ENCODE measurements around the gene DAPK2.

The DAPK2 gene

GRCh38 chr15:64023220-64023619 is 23.1 kb downstream of the DAPK2 start:
- no peak for DNase-seq (ENCODE audit: low spot score)

DNA sequence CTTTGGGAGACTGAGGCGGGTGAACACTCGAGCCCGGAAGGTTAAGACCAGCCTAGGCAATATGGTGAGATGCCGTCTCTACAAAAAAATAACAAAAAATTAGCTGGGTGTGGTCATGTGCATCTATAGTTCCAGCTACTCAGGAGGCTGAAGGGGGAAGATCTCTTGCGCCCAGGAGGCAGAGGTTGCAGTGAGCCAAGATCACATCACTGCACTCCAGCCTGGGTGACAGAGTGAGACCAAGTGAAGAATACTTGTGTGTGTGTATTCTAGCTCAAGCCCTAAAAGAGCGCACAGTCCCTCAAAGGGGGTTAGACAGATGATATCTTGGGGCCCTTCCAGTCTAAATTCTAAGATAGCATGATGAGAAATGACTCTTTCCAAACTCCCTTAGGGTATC is 23.7 kb downstream of the DAPK2 start:
- DNase-seq (ENCODE audit: low spot score): no peak

DNA sequence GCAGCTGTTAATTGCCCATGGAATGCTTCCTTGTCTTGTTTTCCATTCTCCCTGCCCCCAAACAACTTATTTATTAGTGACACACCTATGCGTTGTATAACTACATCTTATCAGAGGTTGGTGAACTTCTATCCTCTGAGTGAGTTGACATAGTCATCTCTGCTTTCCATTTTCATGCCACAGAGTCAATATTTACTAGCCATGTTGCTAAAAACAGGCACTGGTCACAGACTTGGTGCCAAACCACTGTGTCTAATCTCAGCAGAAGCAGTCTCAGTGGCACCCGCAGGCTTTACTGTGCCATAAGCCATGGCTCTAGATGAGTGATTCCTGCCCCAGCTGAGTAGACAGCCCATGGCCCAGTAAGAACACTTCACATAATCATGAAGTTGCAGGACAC is 26.5 kb downstream of the DAPK2 start:
- no peak for DNase-seq (ENCODE audit: low spot score)

- no peak for DNase-seq (ENCODE audit: low spot score)
These were observed 28.6 kb downstream of the DAPK2 start for GRCh38 chr15:64017591-64018163.

- DNase-seq (ENCODE audit: low spot score): no peak
These were observed 29.1 kb downstream of the DAPK2 start for GRCh38 chr15:64017082-64017588.

DNA sequence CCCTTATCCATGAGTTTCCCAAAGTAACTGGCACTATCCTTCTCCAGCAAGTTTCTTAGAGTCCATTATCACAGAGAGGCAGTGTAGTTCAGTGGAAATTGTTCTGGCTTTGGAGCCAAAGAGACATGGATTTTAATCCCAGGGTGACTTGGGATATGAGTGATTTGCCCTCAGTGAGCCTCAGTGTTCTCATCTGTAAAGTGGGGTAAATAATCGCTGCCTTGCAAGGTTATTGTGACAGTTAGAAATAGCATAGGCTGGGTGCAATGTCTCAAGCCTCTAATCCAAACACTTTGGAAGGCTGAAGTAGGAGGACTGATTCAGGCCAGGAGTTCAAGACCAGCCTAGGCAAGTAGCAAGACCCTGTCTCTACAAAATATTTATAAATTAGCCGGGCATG is 30.0 kb downstream of the DAPK2 start:
- DNase-seq (ENCODE audit: low spot score): no peak

- no peak for DNase-seq (ENCODE audit: low spot score)
These were observed 31.3 kb downstream of the DAPK2 start for GRCh38 chr15:64014995-64015394.

GRCh38 chr15:64013179-64014062 is 32.9 kb downstream of the DAPK2 start:
- DNase-seq (ENCODE audit: low spot score): no peak

DNA sequence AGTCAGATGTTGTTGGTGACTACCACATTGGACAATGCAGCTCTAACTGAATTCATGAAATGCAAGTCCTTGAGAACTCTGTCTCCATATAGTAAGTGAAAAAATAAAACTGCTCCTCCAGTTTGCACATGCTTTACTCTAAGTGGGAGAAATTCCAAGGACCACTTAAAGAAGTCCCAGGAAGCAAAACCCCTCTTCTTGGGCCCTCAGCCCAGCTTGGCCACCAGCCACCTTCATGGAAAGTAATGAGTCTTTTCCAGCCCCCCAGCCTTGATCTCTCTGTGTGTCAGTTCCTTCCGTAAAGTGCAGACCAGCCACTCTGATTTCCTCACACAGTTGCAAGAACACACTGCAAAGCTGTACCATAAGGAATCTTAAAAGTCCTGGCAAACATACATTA is 34.5 kb downstream of the DAPK2 start:
- DNase-seq (ENCODE audit: low spot score): no peak

GRCh38 chr15:64010719-64011118 is 35.6 kb downstream of the DAPK2 start:
- no peak for DNase-seq (ENCODE audit: low spot score)

DNA sequence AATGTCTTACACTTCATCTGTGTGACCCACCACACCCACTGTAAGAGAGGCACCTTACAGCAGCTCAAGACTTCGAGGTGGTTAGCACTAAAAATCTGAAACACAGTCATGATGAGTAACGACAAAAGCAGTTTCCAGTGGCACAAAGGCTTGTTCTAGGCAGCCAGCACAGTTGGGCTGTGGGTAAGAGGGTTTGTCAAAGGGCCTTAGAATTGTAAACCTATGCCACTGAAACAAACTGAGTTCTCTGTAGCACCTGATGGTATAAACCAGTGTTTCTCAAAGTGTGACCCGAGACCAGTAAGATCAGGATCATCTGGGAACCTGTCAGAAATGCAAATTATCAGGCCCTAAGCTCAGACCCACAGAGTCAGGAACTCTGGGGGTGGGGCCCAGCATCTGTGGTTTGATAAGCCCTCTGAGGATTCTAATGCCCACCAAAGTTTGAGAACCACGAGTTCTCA is 36.5 kb downstream of the DAPK2 start:
- DNase-seq (ENCODE audit: low spot score): no peak

DNA sequence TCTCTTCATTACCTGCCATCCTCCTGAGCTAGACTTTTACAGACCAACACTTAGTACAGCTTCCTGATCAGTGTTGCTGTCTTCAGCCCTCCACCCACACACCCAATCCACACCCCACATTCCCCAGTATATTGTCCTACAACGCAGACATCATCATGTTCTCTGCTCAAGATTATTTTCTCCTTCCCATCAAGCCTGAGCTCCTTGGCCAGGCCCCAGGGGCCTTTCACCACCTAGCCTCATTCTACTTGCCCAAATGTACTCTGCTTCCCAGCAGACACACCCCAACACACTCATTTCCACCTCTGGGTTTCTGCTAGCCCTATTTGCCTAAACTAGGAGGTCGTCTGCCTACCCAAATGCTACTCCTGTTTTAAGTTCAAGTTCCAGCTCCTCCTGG is 37.0 kb downstream of the DAPK2 start:
- no peak for DNase-seq (ENCODE audit: low spot score)

GRCh38 chr15:64008177-64008576 is 38.1 kb downstream of the DAPK2 start:
- DNase-seq (ENCODE audit: low spot score): no peak

DNA sequence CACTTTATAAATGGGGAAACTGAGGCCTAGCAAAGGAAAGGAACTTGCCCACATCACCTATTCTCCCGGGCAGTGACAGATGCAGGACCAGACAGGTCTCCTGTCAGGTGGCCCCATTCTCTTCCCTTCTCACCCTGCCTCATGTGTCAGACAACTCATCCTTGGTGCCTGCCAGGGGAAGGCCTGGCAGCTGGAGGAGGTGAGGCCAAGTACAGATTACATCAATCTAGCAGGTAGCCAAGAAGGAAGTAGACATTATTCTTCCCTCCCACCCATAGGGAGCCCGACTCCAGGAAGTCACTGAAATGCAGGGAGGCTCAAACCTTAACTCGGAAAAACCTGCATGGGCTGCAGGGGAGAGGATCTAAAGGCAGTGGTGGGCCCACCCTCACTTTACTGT is 39.6 kb downstream of the DAPK2 start:
- DNase-seq (ENCODE audit: low spot score): no peak

GRCh38 chr15:64004587-64004986 is 41.7 kb downstream of the DAPK2 start:
- no peak for DNase-seq (ENCODE audit: low spot score)

DNA sequence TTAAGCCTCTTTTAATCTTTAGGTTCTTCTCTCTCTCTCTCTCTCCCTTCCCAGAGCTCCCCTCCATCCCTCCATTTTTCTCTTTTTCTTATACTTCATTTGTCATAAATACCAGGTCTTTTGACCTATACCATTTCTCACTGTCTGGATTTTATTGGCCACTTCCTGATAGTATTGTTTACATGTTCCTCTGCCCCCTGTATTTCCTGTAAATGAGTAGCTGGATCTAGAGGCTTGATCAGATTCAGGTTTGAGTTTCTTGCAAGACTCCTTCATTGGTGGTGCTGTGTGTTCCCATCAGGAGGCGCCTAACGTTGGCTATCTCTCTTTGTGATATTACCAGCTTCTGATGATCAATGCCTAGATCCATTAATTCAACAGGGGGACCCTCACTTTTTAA is 42.2 kb downstream of the DAPK2 start:
- DNase-seq (ENCODE audit: low spot score): no peak

DNA sequence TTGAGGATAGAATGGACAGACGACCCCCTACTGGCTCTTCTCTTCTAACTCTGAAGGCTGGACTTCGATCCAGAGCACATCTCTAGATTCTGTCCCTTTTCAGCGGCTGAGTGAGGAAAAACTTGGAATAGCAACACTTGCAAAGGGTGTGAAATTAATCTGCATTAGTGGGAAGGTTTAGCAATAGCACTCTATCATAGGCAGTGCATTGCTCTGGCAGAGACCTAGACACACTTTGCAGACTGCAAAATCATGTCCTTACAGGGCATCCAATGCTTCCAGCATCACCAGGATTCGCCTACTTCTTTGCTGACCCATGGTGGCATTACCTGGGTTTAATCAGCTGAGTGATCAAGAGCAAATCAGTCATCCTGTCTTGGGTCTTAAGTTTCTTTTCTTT is 43.1 kb downstream of the DAPK2 start:
- DNase-seq (ENCODE audit: low spot score): no peak

DNA sequence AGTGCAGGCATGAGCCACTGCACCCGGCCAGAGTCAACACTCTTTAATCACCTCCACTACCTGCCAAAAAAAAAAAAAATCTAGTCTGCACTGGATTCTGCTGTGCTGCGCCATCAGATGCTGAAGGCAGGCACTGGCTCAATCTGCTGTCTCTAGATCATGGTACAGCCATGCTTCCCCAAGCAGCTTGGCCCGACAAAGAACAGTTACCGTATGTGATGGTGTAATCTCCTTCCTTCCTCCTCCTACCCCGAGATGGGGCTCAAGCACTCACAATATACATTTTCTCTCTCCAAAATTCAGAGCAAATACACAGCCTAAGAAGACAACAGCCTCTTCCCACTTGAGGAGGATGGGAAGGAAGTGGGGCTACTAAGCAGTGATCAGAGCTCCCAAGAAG is 45.1 kb downstream of the DAPK2 start:
- DNase-seq (ENCODE audit: low spot score): no peak

DNA sequence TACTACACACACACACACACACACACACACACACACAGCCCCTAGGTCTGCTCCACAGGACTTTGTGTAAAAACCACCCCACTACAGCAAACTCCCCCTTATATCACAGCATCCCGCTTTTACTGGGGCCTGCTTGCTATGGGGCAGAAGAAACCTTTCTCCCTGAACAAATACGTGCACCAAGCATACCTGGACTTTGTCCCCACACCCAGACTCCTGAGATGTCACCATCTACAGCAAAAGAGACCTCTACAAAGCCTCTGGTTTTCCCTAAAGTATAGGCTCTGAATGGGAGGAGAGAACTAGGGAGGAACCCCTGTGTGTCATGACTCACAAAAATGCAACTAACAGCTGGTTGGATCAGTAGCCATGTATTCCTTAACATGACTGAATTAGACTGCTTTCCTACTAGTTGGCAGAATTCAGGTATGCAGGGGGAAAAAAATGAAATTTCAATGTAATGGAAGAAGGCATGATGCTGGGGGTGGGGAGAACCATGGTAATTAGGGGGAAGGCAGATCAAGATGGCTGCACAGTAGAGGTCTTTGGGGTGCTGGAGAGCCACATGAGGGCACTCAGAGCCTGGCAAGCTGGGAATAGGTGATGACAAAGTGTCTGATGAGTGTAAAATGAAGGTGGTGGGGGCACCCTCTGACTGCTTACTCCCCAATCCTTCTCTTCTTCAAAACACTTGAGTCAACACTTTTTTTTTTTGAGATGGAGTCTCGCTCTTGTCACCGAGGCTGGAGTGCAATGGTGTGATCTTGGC is 45.9 kb downstream of the DAPK2 start:
- DNase-seq (ENCODE audit: low spot score): no peak

DNA sequence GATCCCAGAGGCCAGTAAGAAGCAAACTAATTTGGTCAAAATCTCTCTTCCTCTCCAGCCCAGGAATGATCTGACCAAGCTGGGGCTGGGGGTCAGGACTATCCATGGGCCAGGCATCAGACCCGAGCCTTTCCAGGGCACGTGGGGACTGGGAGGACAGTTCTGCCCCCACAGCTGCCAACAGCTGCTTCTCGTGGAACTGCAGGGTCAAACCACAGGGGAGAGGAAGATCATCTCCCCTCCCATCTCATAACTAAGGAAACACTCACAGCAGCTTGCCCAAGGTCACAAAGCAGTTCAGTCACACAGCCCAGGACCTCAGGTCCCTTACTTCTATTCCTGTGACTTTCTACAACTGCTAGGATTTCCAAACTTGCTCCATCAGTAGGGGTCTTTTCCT is 47.1 kb downstream of the DAPK2 start:
- no peak for DNase-seq (ENCODE audit: low spot score)

- DNase-seq (ENCODE audit: low spot score): no peak
These were observed 47.8 kb downstream of the DAPK2 start for GRCh38 chr15:63998489-63998888.

GRCh38 chr15:63997715-63998442 is 48.4 kb downstream of the DAPK2 start:
- DNase-seq (ENCODE audit: low spot score): no peak
